Muscle of leg (tissue), 11 donors: Measurements from ENCODE around the gene LRMDA. TPM values are rescaled to one million over a fixed set of nuclear protein-coding genes. Genes with fewer than 3 reads are reported as not detected.

Experiments
- DNase-seq: peaks from one replicate; pipeline ENCODE4 v3.0.0; 2013
- H3K27ac ChIP-seq: one replicate; pipeline ENCODE4 v1.5.1; 2013; ENCODE audit warnings: mild to moderate bottlenecking, low read length, control low read depth
- H3K27me3 ChIP-seq: one replicate; pipeline ENCODE4 v1.6.1; 2013; ENCODE audit warnings: low read length; ENCODE audit not compliant: control insufficient read depth, insufficient read depth
- H3K36me3 ChIP-seq: one replicate; pipeline ENCODE4 v1.6.1; 2013; ENCODE audit warnings: low read length; ENCODE audit not compliant: control insufficient read depth, insufficient read depth
- H3K4me1 ChIP-seq: one replicate; pipeline ENCODE4 v1.6.1; 2013; ENCODE audit warnings: low read length; ENCODE audit not compliant: control insufficient read depth, insufficient read depth
- H3K4me3 ChIP-seq: one replicate; pipeline ENCODE4 v1.5.1; 2013; ENCODE audit warnings: low read length, control low read depth
- H3K9me3 ChIP-seq: replicated peaks from 2 replicates; pipeline ENCODE4 v1.6.1; 2013; ENCODE audit warnings: low read depth, low read length; ENCODE audit not compliant: control insufficient read depth
- WGBS: methylation state at CpG from one replicate; pipeline ENCODE4 v1.1.5; 2013; ENCODE audit warnings: missing lambda C conversion rate; ENCODE audit not compliant: insufficient coverage; 5-methylcytosine and 5-hydroxymethylcytosine counted together
- polyA plus RNA-seq, 8 donors: library from polyadenylated mRNA; unstranded; fragments of 120-200 nt; gene quantifications; one replicate each; pipeline versions ENCODE4 v1.2.1 to v1.2.3, GENCODE V29; 2013; ENCODE audit warnings: inconsistent platforms in 1 of 8, low replicate concordance in 1 of 8; ENCODE audit not compliant: insufficient read length in 8 of 8, insufficient read depth in 1 of 8
- total RNA-seq: library from RNA; stranded (reverse); fragments of 120-200 nt; gene quantifications from one replicate; pipeline ENCODE4 v1.2.4, GENCODE V29; 2013

The LRMDA gene
- total and polyA plus RNA-seq, 9 donors, result 4.8 to 7.9 (median 5.7) TPM

GRCh38 chr10:75825661-75826060 is 394.2 kb downstream of the LRMDA start:
- no peak for DNase-seq
- WGBS, result 43% methylated on average over 3 of the region's 5 CpGs
- peaks cover 11% of the 10 kb centered on the region for H3K4me1 ChIP-seq
- no peaks in the 10 kb centered on the region for H3K27me3 ChIP-seq
- no peaks in the 10 kb centered on the region for H3K36me3 ChIP-seq
- H3K9me3 ChIP-seq, result no peaks in the 10 kb centered on the region
- H3K4me3 ChIP-seq, result no peak overlapping the region
- no peak overlapping the region for H3K27ac ChIP-seq

GRCh38 chr10:75826846-75827245 is 395.4 kb downstream of the LRMDA start:
- no peak overlapping the region for H3K4me3 ChIP-seq
- no peaks in the 10 kb centered on the region for H3K9me3 ChIP-seq
- H3K27ac ChIP-seq, result peak overlapping the region; percentile 66
- peaks cover 11% of the 10 kb centered on the region for H3K4me1 ChIP-seq
- WGBS, result 55% methylated on average over 2 of the region's 5 CpGs
- H3K36me3 ChIP-seq, result no peaks in the 10 kb centered on the region
- H3K27me3 ChIP-seq, result no peaks in the 10 kb centered on the region
- DNase-seq, result peak; percentile 83

GRCh38 chr10:75827587-75828021 is 396.2 kb downstream of the LRMDA start:
- H3K4me1 ChIP-seq, result peaks cover 11% of the 10 kb centered on the region
- no peak overlapping the region for H3K4me3 ChIP-seq
- H3K27ac ChIP-seq, result peak overlapping the region; percentile 66
- H3K36me3 ChIP-seq, result no peaks in the 10 kb centered on the region
- no peaks in the 10 kb centered on the region for H3K9me3 ChIP-seq
- H3K27me3 ChIP-seq, result no peaks in the 10 kb centered on the region
- peak; percentile 96 for DNase-seq
- WGBS, result no CpG with 5 or more reads among the region's 5 CpGs

- DNase-seq, result peak; percentile 86
- Histone ChIP-seq H3K9me3 (no peaks in the 10 kb centered on the region), H3K27ac (peak overlapping the region; percentile 81), H3K4me1 (peaks cover 11% of the 10 kb centered on the region), H3K36me3 (no peaks in the 10 kb centered on the region), H3K27me3 (no peaks in the 10 kb centered on the region), H3K4me3 (no peak overlapping the region)
- WGBS, result no CpG with 5 or more reads among the region's 3 CpGs
Observed at GRCh38 chr10:75828413-75828812, 397.0 kb downstream of the LRMDA start.

- 31% methylated on average over 2 of the region's 3 CpGs for WGBS
- Histone ChIP-seq H3K36me3 (no peaks in the 10 kb centered on the region), H3K4me3 (no peak overlapping the region), H3K27me3 (no peaks in the 10 kb centered on the region), H3K9me3 (no peaks in the 10 kb centered on the region), H3K4me1 (no peaks in the 10 kb centered on the region), H3K27ac (peak overlapping the region; percentile 60)
- peak; percentile 95 for DNase-seq
Observed at GRCh38 chr10:75836064-75836463, 404.6 kb downstream of the LRMDA start.

- Histone ChIP-seq H3K27ac (no peak overlapping the region), H3K4me3 (no peak overlapping the region), H3K27me3 (no peaks in the 10 kb centered on the region), H3K9me3 (no peaks in the 10 kb centered on the region), H3K4me1 (no peaks in the 10 kb centered on the region), H3K36me3 (no peaks in the 10 kb centered on the region)
- DNase-seq, result peak; percentile 71
- WGBS, result no CpG with 5 or more reads among the region's 1 CpG
Observed at GRCh38 chr10:75838486-75838885, 407.1 kb downstream of the LRMDA start.

GRCh38 chr10:75839020-75839419 is 407.6 kb downstream of the LRMDA start:
- no peaks in the 10 kb centered on the region for H3K4me1 ChIP-seq
- H3K36me3 ChIP-seq, result no peaks in the 10 kb centered on the region
- H3K27me3 ChIP-seq, result no peaks in the 10 kb centered on the region
- no peak overlapping the region for H3K4me3 ChIP-seq
- no peak overlapping the region for H3K27ac ChIP-seq
- DNase-seq, result no peak
- no peaks in the 10 kb centered on the region for H3K9me3 ChIP-seq
- WGBS, result no CpG with 5 or more reads among the region's 2 CpGs

GRCh38 chr10:75841266-75841665 is 409.8 kb downstream of the LRMDA start:
- Histone ChIP-seq H3K36me3 (no peaks in the 10 kb centered on the region), H3K27ac (no peak overlapping the region), H3K27me3 (no peaks in the 10 kb centered on the region), H3K4me1 (peaks cover 3% of the 10 kb centered on the region), H3K9me3 (no peaks in the 10 kb centered on the region), H3K4me3 (no peak overlapping the region)
- no peak for DNase-seq
- 86% methylated on average over 2 of the region's 3 CpGs for WGBS

GRCh38 chr10:75845176-75845947 is 413.9 kb downstream of the LRMDA start:
- H3K4me3 ChIP-seq, result no peak overlapping the region
- no peaks in the 10 kb centered on the region for H3K27me3 ChIP-seq
- no peaks in the 10 kb centered on the region for H3K9me3 ChIP-seq
- 20% methylated on average over 1 of the region's 8 CpGs for WGBS
- no peak overlapping the region for H3K27ac ChIP-seq
- peak; percentile 52 for DNase-seq
- H3K4me1 ChIP-seq, result peaks cover 3% of the 10 kb centered on the region
- H3K36me3 ChIP-seq, result no peaks in the 10 kb centered on the region

- DNase-seq, result no peak
- Histone ChIP-seq H3K4me3 (no peak overlapping the region), H3K4me1 (peaks cover 3% of the 10 kb centered on the region), H3K9me3 (no peaks in the 10 kb centered on the region), H3K27me3 (no peaks in the 10 kb centered on the region), H3K27ac (no peak overlapping the region), H3K36me3 (no peaks in the 10 kb centered on the region)
Observed at GRCh38 chr10:75847477-75847876, 416.1 kb downstream of the LRMDA start.
